GM23338 (cell line): ENCODE results near the gene MINDY1. TPM values are rescaled to one million over a fixed set of nuclear protein-coding genes. Genes with fewer than 3 reads are reported as not detected.

Experiments
- ATAC-seq: fragments of 200-7000 bp; cut with Tn5 transposase; 3 replicates; pipeline ENCODE4 v1.9.1; 2020
- DNase-seq: peaks from one replicate; pipeline ENCODE4 v3.0.0-alpha.2; 2015; ENCODE audit warnings: low spot score
- H2AFZ ChIP-seq: fragments of 200-600 bp; sonication (generic); 2 replicates; pipeline ENCODE4 v1.8.0; 2016; ENCODE audit warnings: antibody characterized with exemption, mild to moderate bottlenecking, moderate library complexity
- H3F3A ChIP-seq: fragments of 200-600 bp; sonication (generic); replicated peaks from 2 replicates; pipeline ENCODE4 v1.8.0; 2017; ENCODE audit warnings: antibody characterized with exemption, mixed run types, low read depth
- H3K27ac ChIP-seq: fragments of 200-600 bp; sonication (generic); 2 replicates; pipeline ENCODE4 v1.6.1; 2016; ENCODE audit warnings: low read depth
- H3K27me3 ChIP-seq: fragments of 200-600 bp; sonication (generic); 2 replicates; pipeline ENCODE4 v1.8.0; 2016; ENCODE audit warnings: mild to moderate bottlenecking, mixed run types, moderate library complexity; ENCODE audit not compliant: insufficient read depth
- H3K36me3 ChIP-seq: fragments of 200-600 bp; sonication (generic); 2 replicates; pipeline ENCODE4 v1.8.0; 2016; ENCODE audit warnings: mild to moderate bottlenecking; ENCODE audit not compliant: insufficient read depth
- H3K4me1 ChIP-seq: fragments of 200-600 bp; sonication (generic); 2 replicates; pipeline ENCODE4 v1.8.0; 2016; ENCODE audit warnings: mild to moderate bottlenecking, moderate library complexity; ENCODE audit not compliant: insufficient read depth
- H3K4me2 ChIP-seq: fragments of 200-600 bp; sonication (generic); 2 replicates; pipeline ENCODE4 v1.7.1; 2017; ENCODE audit warnings: mixed run types
- H3K4me3 ChIP-seq: fragments of 200-600 bp; sonication (generic); 2 replicates; pipeline ENCODE4 v1.6.1; 2016; ENCODE audit warnings: mixed run types
- H3K79me2 ChIP-seq: fragments of 200-600 bp; sonication (generic); replicated peaks from 2 replicates; pipeline ENCODE4 v1.8.0; 2017; ENCODE audit warnings: mild to moderate bottlenecking; ENCODE audit not compliant: insufficient read depth
- H3K9me2 ChIP-seq: fragments of 200-600 bp; sonication (generic); 2 replicates; pipeline ENCODE4 v1.8.0; 2017; ENCODE audit not compliant: insufficient read depth
- H4K20me1 ChIP-seq: fragments of 200-600 bp; sonication (generic); replicated peaks from 2 replicates; pipeline ENCODE4 v1.8.0; 2017; ENCODE audit warnings: mild to moderate bottlenecking; ENCODE audit not compliant: insufficient read depth
- H3K27ac Mint-ChIP-seq: 2 replicates; pipeline ENCODE4 v1.8.0; 2020; ENCODE audit warnings: inconsistent platforms, mild to moderate bottlenecking, moderate library complexity, mixed read lengths
- H3K27me3 Mint-ChIP-seq: 3 replicates; pipeline ENCODE4 v1.8.0; 2022; ENCODE audit warnings: low read depth, mild to moderate bottlenecking, moderate library complexity, mixed read lengths, inconsistent platforms; ENCODE audit not compliant: insufficient read depth, poor library complexity
- H3K36me3 Mint-ChIP-seq: 3 replicates; pipeline ENCODE4 v1.8.0; 2021; ENCODE audit warnings: low read depth, mild to moderate bottlenecking, inconsistent platforms, moderate library complexity, mixed read lengths
- H3K4me1 Mint-ChIP-seq: 3 replicates; pipeline ENCODE4 v1.8.0; 2020; ENCODE audit warnings: mild to moderate bottlenecking, inconsistent platforms, mixed read lengths
- H3K4me3 Mint-ChIP-seq: 3 replicates; pipeline ENCODE4 v1.8.0; 2021; ENCODE audit warnings: moderate library complexity, mild to moderate bottlenecking, inconsistent platforms, mixed read lengths
- H3K9me3 Mint-ChIP-seq: 3 replicates; pipeline ENCODE4 v1.8.0; 2020; ENCODE audit warnings: moderate library complexity, mild to moderate bottlenecking, inconsistent platforms, mixed read lengths
- CREB1 ChIP-seq: fragments of 250-450 bp; sonication (Bioruptor Pico); IDR thresholded peaks from 2 replicates; pipeline ENCODE4 v1.5.0; 2020; ENCODE audit warnings: low read depth, mild to moderate bottlenecking, moderate library complexity
- JUNB ChIP-seq: IDR thresholded peaks from one replicate; pipeline ENCODE4 v1.6.1; 2016; ENCODE audit warnings: antibody characterized with exemption; ENCODE audit not compliant: unreplicated experiment
- NANOG ChIP-seq: IDR thresholded peaks from 2 replicates; pipeline ENCODE4 v1.6.1; 2016; ENCODE audit warnings: antibody characterized with exemption, borderline replicate concordance
- POLR2AphosphoS5 ChIP-seq: IDR thresholded peaks from 2 replicates; pipeline ENCODE4 v1.6.1; 2016; ENCODE audit warnings: antibody characterized with exemption, low read depth
- ZNF114 ChIP-seq: fragments of 250-450 bp; sonication (Bioruptor Pico); IDR thresholded peaks from 2 replicates; pipeline ENCODE4 v1.5.0; 2020; ENCODE audit warnings: mild to moderate bottlenecking, moderate library complexity
- polyA plus RNA-seq: library from polyadenylated mRNA; unstranded; fragments of >200 nt; fragmentation: Nextera tagmentation; extraction: Ambion mirVana; gene quantifications from 2 replicates; pipeline ENCODE4 v1.2.1, GENCODE V29; 2016
- total RNA-seq: library from RNA; depleted of rRNA; stranded (reverse); fragments of >200 nt; shearing (Covaris generic); gene quantifications from 2 replicates; pipeline ENCODE4 v1.2.3, GENCODE V29; 2014
- TF ChIP-seq, protein P1 (sequence below): fragments of 250-450 bp; sonication (Bioruptor Pico); IDR thresholded peaks from 2 replicates; pipeline ENCODE4 v1.5.0; 2020; ENCODE audit warnings: mild to moderate bottlenecking, moderate library complexity
- TF ChIP-seq, protein P2 (sequence below): IDR thresholded peaks from 2 replicates; pipeline ENCODE4 v1.6.1; 2016; ENCODE audit warnings: antibody characterized with exemption

Gene MINDY1
- total and polyA plus RNA-seq, 2 experiments from 2014 or later, result 4.5 to 10.3 TPM

- TF ChIP-seq, protein P1, sequence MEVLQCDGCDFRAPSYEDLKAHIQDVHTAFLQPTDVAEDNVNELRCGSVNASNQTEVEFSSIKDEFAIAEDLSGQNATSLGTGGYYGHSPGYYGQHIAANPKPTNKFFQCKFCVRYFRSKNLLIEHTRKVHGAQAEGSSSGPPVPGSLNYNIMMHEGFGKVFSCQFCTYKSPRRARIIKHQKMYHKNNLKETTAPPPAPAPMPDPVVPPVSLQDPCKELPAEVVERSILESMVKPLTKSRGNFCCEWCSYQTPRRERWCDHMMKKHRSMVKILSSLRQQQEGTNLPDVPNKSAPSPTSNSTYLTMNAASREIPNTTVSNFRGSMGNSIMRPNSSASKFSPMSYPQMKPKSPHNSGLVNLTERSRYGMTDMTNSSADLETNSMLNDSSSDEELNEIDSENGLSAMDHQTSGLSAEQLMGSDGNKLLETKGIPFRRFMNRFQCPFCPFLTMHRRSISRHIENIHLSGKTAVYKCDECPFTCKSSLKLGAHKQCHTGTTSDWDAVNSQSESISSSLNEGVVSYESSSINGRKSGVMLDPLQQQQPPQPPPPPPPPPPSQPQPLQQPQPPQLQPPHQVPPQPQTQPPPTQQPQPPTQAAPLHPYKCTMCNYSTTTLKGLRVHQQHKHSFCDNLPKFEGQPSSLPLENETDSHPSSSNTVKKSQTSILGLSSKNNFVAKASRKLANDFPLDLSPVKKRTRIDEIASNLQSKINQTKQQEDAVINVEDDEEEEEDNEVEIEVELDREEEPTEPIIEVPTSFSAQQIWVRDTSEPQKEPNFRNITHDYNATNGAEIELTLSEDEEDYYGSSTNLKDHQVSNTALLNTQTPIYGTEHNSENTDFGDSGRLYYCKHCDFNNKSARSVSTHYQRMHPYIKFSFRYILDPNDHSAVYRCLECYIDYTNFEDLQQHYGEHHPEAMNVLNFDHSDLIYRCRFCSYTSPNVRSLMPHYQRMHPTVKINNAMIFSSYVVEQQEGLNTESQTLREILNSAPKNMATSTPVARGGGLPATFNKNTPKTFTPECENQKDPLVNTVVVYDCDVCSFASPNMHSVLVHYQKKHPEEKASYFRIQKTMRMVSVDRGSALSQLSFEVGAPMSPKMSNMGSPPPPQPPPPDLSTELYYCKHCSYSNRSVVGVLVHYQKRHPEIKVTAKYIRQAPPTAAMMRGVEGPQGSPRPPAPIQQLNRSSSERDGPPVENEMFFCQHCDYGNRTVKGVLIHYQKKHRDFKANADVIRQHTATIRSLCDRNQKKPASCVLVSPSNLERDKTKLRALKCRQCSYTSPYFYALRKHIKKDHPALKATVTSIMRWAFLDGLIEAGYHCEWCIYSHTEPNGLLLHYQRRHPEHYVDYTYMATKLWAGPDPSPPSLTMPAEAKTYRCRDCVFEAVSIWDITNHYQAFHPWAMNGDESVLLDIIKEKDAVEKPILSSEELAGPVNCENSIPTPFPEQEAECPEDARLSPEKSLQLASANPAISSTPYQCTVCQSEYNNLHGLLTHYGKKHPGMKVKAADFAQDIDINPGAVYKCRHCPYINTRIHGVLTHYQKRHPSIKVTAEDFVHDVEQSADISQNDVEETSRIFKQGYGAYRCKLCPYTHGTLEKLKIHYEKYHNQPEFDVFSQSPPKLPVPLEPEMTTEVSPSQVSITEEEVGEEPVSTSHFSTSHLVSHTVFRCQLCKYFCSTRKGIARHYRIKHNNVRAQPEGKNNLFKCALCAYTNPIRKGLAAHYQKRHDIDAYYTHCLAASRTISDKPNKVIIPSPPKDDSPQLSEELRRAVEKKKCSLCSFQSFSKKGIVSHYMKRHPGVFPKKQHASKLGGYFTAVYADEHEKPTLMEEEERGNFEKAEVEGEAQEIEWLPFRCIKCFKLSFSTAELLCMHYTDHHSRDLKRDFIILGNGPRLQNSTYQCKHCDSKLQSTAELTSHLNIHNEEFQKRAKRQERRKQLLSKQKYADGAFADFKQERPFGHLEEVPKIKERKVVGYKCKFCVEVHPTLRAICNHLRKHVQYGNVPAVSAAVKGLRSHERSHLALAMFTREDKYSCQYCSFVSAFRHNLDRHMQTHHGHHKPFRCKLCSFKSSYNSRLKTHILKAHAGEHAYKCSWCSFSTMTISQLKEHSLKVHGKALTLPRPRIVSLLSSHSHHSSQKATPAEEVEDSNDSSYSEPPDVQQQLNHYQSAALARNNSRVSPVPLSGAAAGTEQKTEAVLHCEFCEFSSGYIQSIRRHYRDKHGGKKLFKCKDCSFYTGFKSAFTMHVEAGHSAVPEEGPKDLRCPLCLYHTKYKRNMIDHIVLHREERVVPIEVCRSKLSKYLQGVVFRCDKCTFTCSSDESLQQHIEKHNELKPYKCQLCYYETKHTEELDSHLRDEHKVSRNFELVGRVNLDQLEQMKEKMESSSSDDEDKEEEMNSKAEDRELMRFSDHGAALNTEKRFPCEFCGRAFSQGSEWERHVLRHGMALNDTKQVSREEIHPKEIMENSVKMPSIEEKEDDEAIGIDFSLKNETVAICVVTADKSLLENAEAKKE (CRISPR knock-in tag), result no peak
- no peak for TF ChIP-seq JUNB
- TF ChIP-seq POLR2AphosphoS5, result no peak
- TF ChIP-seq ZNF114, result no peak
- TF ChIP-seq, protein P2, sequence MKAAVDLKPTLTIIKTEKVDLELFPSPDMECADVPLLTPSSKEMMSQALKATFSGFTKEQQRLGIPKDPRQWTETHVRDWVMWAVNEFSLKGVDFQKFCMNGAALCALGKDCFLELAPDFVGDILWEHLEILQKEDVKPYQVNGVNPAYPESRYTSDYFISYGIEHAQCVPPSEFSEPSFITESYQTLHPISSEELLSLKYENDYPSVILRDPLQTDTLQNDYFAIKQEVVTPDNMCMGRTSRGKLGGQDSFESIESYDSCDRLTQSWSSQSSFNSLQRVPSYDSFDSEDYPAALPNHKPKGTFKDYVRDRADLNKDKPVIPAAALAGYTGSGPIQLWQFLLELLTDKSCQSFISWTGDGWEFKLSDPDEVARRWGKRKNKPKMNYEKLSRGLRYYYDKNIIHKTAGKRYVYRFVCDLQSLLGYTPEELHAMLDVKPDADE, result no peak
- TF ChIP-seq CREB1 (CRISPR knock-in tag), result no peak
Measured at GRCh38 chr1:150976401-150976821, 30.3 kb downstream of the MINDY1 start (continued).

DNA sequence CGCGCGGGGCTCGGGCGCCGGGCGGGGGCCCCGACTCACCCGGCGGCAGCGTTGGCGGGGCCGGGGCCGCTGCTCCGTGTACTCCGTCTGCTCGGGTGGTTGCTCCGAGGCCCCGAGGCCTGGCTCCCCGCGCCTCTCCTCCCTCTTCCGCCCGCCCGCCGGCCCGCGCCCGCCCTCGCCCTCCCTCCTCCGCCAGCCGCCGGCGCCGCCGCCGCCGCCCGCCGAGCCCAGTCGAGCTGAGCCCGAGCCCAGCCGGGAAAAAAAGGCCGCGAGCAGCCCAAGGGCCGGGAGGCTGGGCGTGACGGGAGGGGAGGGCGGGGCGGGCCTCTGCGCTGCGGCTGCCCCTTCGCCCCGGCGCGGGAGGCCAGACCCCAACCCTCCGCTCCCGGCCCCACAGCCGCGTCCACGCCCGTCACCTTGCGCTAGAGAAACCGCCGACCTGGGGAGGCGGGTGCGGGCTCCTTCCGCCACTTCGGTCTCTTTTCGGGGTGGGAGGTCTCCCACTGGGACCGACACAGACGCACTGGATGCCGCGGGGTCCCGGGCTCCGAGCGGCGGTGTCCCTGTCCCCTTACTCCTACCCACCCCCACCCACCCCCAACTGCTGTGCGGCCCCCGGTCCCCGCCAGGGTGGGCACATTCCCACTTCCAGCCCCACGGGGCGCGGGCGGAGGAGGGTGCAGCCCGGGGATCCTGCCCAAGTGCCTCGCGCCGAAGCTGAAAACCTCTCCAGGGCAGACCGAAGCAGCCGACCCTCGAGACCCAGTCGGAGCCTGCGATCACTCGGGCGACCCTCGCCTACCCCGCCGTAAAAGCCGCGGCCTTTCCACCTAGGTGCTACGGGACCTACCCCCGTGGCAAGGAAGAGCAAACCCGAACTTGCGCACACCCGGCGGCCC is 31.9 kb downstream of the MINDY1 start, which contains the start of gene CERS2:
CERS2 (minus strand) TSS at position 256 of the 899 bp plus-strand sequence. CDS start 5,745 bp downstream, outside the sequence.
- Histone ChIP-seq H3F3A (peaks cover 12% of the 10 kb centered on the region), H3K27ac (peak within 1 kb of the TSS; percentile 50; the same call in 1 of the 2 replicates), H3K36me3 (no peaks in the 10 kb centered on the region), H3K4me2 (peak within 1 kb of the TSS; percentile 96), H2AFZ (peak within 1 kb of the TSS; percentile 89), H4K20me1 (peaks cover 12% of the 10 kb centered on the region; the same call in 1 of the 2 replicates), H3K4me1 (peaks cover 66% of the 10 kb centered on the region), H3K9me2 (no peaks in the 10 kb centered on the region), H3K79me2 (peaks cover 52% of the 10 kb centered on the region), H3K4me3 (peak within 1 kb of the TSS; percentile 88), H3K27me3 (0 out of 2 replicates have a peak, but pooled peaks cover 3% of the 10 kb centered on the region)
- ATAC-seq, result peak; percentile 18
- H3K4me1 Mint-ChIP-seq, result peaks cover 68% of the 10 kb centered on the region
- peak within 1 kb of the TSS; percentile 82 for H3K4me3 Mint-ChIP-seq
- peaks cover 14% of the 10 kb centered on the region; the same call in 1 of the 3 replicates for H3K36me3 Mint-ChIP-seq
- H3K27ac Mint-ChIP-seq, result peak within 1 kb of the TSS; percentile 36; the same call in 1 of the 2 replicates
- TF ChIP-seq NANOG (no peak), POLR2AphosphoS5 (peak; percentile 44)
- peaks cover 24% of the 10 kb centered on the region for H3K27me3 Mint-ChIP-seq
- peaks cover 4% of the 10 kb centered on the region; the same call in 1 of the 3 replicates for H3K9me3 Mint-ChIP-seq
- peak; percentile 87 for DNase-seq
